Body of pancreas (tissue), 4 donors: ENCODE results near the gene LRRC2.

Source experiments
- CTCF ChIP-seq, 7 experiments: fragments of 450-650 bp in 4 of 7; fragments of 200-600 bp in 3 of 7; sonication (generic) in 3 of 7; IDR thresholded peaks; one replicate each; pipeline ENCODE4 v1.5.1; 2016 to 2019; ENCODE audit warnings: antibody characterized with exemption in 7 of 7
- POLR2A ChIP-seq, 3 donors: fragments of 450-650 bp; IDR thresholded peaks; one replicate each; pipeline ENCODE4 v1.6.1; 2016; ENCODE audit warnings: antibody characterized with exemption in 3 of 3, mild to moderate bottlenecking in 2 of 3

GRCh38 chr3:46488735-46489361 lies 77.3 kb downstream of the LRRC2 start:
- TF ChIP-seq POLR2A (IDR thresholded peaks at IDR 0.05) = no peak
- peak; percentile 98 to 100 (median 100) for TF ChIP-seq CTCF (IDR thresholded peaks at IDR 0.05)
